Neural cell (in vitro differentiated cells): ENCODE measurements around the gene EFCAB6. TPM values are rescaled to one million over a fixed set of nuclear protein-coding genes. Genes with fewer than 3 reads are reported as not detected.

ENCODE experiments used
- H2AFZ ChIP-seq: fragments of 200-600, 300-800 bp; sonication (generic), shearing (Covaris generic); 2 replicates; pipeline ENCODE4 v1.6.0; 2014; ENCODE audit warnings: low read depth, mild to moderate bottlenecking, antibody characterized with exemption, low read length, moderate library complexity
- H3F3A ChIP-seq: fragments of 200-600 bp; shearing (Covaris generic); 2 replicates; pipeline ENCODE4 v1.6.1; 2016; ENCODE audit warnings: mild to moderate bottlenecking, moderate library complexity, mixed read lengths, antibody characterized with exemption, low read length; ENCODE audit not compliant: insufficient read depth, poor library complexity, severe bottlenecking
- H3K27ac ChIP-seq: fragments of 200-600, 300-800 bp; sonication (generic), shearing (Covaris generic); 2 replicates; pipeline ENCODE4 v1.5.1; 2014; ENCODE audit warnings: mild to moderate bottlenecking, low read length, moderate library complexity
- H3K27me3 ChIP-seq: fragments of 300-800, 200-600 bp; sonication (generic), shearing (Covaris generic); 2 replicates; pipeline ENCODE4 v1.6.0; 2014; ENCODE audit warnings: mild to moderate bottlenecking, low read depth, low read length, moderate library complexity; ENCODE audit not compliant: insufficient read depth
- H3K36me3 ChIP-seq: fragments of 300-800, 200-600 bp; sonication (generic), shearing (Covaris generic); 2 replicates; pipeline ENCODE4 v1.5.1; 2014; ENCODE audit warnings: mild to moderate bottlenecking, antibody characterized with exemption, low read length, moderate library complexity; ENCODE audit not compliant: insufficient read depth
- H3K4me2 ChIP-seq: fragments of 300-800, 200-600 bp; sonication (generic), shearing (Covaris generic); 2 replicates; pipeline ENCODE4 v1.6.0; 2014; ENCODE audit warnings: mild to moderate bottlenecking, low read length
- H3K4me3 ChIP-seq: fragments of 300-800, 200-600 bp; sonication (generic), shearing (Covaris generic); 2 replicates; pipeline ENCODE4 v1.5.1; 2014; ENCODE audit warnings: mild to moderate bottlenecking, low read length, moderate library complexity
- H3K79me2 ChIP-seq: fragments of 200-600 bp; shearing (Covaris generic); replicated peaks from 2 replicates; pipeline ENCODE4 v1.6.0; 2014; ENCODE audit warnings: mild to moderate bottlenecking, low read length, moderate library complexity; ENCODE audit not compliant: insufficient read depth
- H3K9ac ChIP-seq: fragments of 300-800, 200-600 bp; sonication (generic), shearing (Covaris generic); 2 replicates; pipeline ENCODE4 v1.6.1; 2016; ENCODE audit warnings: mild to moderate bottlenecking, low read length, mixed read lengths
- H3K9me2 ChIP-seq: fragments of 200-600 bp; shearing (Covaris generic); 2 replicates; pipeline ENCODE4 v1.6.1; 2016; ENCODE audit warnings: mild to moderate bottlenecking, low read length, mixed read lengths; ENCODE audit not compliant: insufficient read depth
- H3K9me3 ChIP-seq: fragments of 200-600, 300-800 bp; sonication (generic), shearing (Covaris generic); 2 replicates; pipeline ENCODE4 v1.6.1; 2016; ENCODE audit warnings: mild to moderate bottlenecking, mixed run types, low read length, moderate library complexity, mixed read lengths
- H4K20me1 ChIP-seq: fragments of 200-600 bp; shearing (Covaris generic); 2 replicates; pipeline ENCODE4 v1.6.1; 2016; ENCODE audit warnings: mild to moderate bottlenecking, mixed run types; ENCODE audit not compliant: insufficient read depth
- CTCF ChIP-seq: fragments of 450-650 bp; IDR thresholded peaks from 2 replicates; pipeline ENCODE4 v1.5.1; 2014; ENCODE audit warnings: antibody characterized with exemption, mild to moderate bottlenecking, moderate library complexity; ENCODE audit not compliant: poor library complexity, severe bottlenecking
- EP300 ChIP-seq: fragments of 450-650 bp; conservative IDR thresholded peaks from 2 replicates; pipeline ENCODE4 v1.6.1; 2014; ENCODE audit warnings: antibody characterized with exemption, mild to moderate bottlenecking, moderate library complexity; ENCODE audit not compliant: poor library complexity, severe bottlenecking
- EZH2 ChIP-seq: fragments of 200-600, 300-800 bp; shearing (Covaris generic), sonication (generic); IDR thresholded peaks from 2 replicates; pipeline ENCODE4 v1.6.1; 2014; ENCODE audit warnings: antibody characterized with exemption, low read length, borderline replicate concordance, mild to moderate bottlenecking; ENCODE audit not compliant: insufficient read depth, poor library complexity, severe bottlenecking
- MXI1 ChIP-seq: fragments of 450-650 bp; conservative IDR thresholded peaks from 2 replicates; pipeline ENCODE4 v1.6.1; 2014; ENCODE audit warnings: antibody characterized with exemption, mild to moderate bottlenecking; ENCODE audit not compliant: poor library complexity, severe bottlenecking
- POLR2AphosphoS5 ChIP-seq: IDR thresholded peaks from 2 replicates; pipeline ENCODE4 v1.6.1; 2012
- RAD21 ChIP-seq: fragments of 450-650 bp; conservative IDR thresholded peaks from 2 replicates; pipeline ENCODE4 v1.6.1; 2014; ENCODE audit warnings: antibody characterized with exemption, mild to moderate bottlenecking, moderate library complexity
- REST ChIP-seq: IDR thresholded peaks from 2 replicates; pipeline ENCODE4 v1.6.1; 2012; ENCODE audit warnings: borderline replicate concordance
- SMC3 ChIP-seq: fragments of 450-650 bp; conservative IDR thresholded peaks from 2 replicates; pipeline ENCODE4 v1.6.1; 2014; ENCODE audit warnings: antibody characterized with exemption, mild to moderate bottlenecking, moderate library complexity; ENCODE audit not compliant: poor library complexity
- TAF1 ChIP-seq: IDR thresholded peaks from 2 replicates; pipeline ENCODE4 v1.6.1; 2012; ENCODE audit warnings: low read depth
- polyA plus RNA-seq: library from polyadenylated mRNA; depleted of rRNA; stranded (reverse); fragments of >200 nt; gene quantifications from 2 replicates; pipeline ENCODE4 v1.2.3, GENCODE V29; 2014

EFCAB6 gene
- polyA plus RNA-seq, 1 donor from 2014 or later = 1.4 TPM

GRCh38 chr22:43508489-43508888 lies 303.6 kb downstream of the EFCAB6 start:
- H4K20me1 ChIP-seq = no peaks in the 10 kb centered on the region
- no peak for TF ChIP-seq RAD21
- no peak for TF ChIP-seq CTCF
- TF ChIP-seq EP300 = no peak
- no peak for TF ChIP-seq EZH2
- no peak for TF ChIP-seq TAF1
- no peak for TF ChIP-seq REST
- TF ChIP-seq SMC3 = no peak
- H3K9me2 ChIP-seq = no peaks in the 10 kb centered on the region
- H2AFZ ChIP-seq = no peak overlapping the region
- H3K4me3 ChIP-seq = no peak overlapping the region
- no peak overlapping the region for H3K9ac ChIP-seq
- no peak overlapping the region for H3K4me2 ChIP-seq
- H3K36me3 ChIP-seq = no peaks in the 10 kb centered on the region
- H3F3A ChIP-seq = no peaks in the 10 kb centered on the region
- H3K27me3 ChIP-seq = no peaks in the 10 kb centered on the region
- H3K9me3 ChIP-seq = no peaks in the 10 kb centered on the region
- no peaks in the 10 kb centered on the region for H3K79me2 ChIP-seq
- no peak overlapping the region for H3K27ac ChIP-seq

- no peaks in the 10 kb centered on the region for H3K27me3 ChIP-seq
- no peak overlapping the region for H2AFZ ChIP-seq
- H3K9ac ChIP-seq = no peak overlapping the region
- H3K9me2 ChIP-seq = no peaks in the 10 kb centered on the region
- H3K79me2 ChIP-seq = no peaks in the 10 kb centered on the region
- no peaks in the 10 kb centered on the region for H3F3A ChIP-seq
- TF ChIP-seq TAF1 = no peak
- no peak for TF ChIP-seq SMC3
- TF ChIP-seq CTCF = no peak
- no peak for TF ChIP-seq RAD21
- TF ChIP-seq EZH2 = no peak
- TF ChIP-seq REST = no peak
- TF ChIP-seq MXI1 = no peak
- TF ChIP-seq EP300 = no peak
- TF ChIP-seq POLR2AphosphoS5 = no peak
- no peaks in the 10 kb centered on the region for H4K20me1 ChIP-seq
- no peak overlapping the region for H3K4me3 ChIP-seq
- H3K9me3 ChIP-seq = no peaks in the 10 kb centered on the region
- H3K36me3 ChIP-seq = no peaks in the 10 kb centered on the region
- H3K27ac ChIP-seq = no peak overlapping the region
- H3K4me2 ChIP-seq = no peak overlapping the region
Observed at GRCh38 chr22:43507235-43507634, 304.9 kb downstream of the EFCAB6 start.
